IMR-90 (cell line): ENCODE measurements around the gene NEGR1. TPM values are rescaled to one million over a fixed set of nuclear protein-coding genes. Genes with fewer than 3 reads are reported as not detected.
A peak's percentile ranks its signal among the peaks of the same experiment; 100 is the strongest.

ENCODE experiments used
- ATAC-seq: fragments of 200-7000 bp; cut with Tn5 transposase; 2 replicates; pipeline ENCODE4 v1.9.1; 2020; ENCODE audit warnings: low read depth, mild to moderate bottlenecking, moderate library complexity
- BruUV-seq: library from RNA; stranded (reverse); fragments of 400-500 nt; replicated peaks from 2 replicates; lab custom pipeline; 2021; lab: Mats Ljungman, UMichigan
- CTCF ChIA-PET: fragments of 300-600 bp; formaldehyde crosslinking; extraction: SDS; loops from one replicate; lab custom pipeline; 2021; ENCODE audit warnings: antibody characterized with exemption; lab: Yijun Ruan, JAX
- POLR2A ChIA-PET: fragments of 300-600 bp; sonication (Branson Sonifier 250); formaldehyde crosslinking; loops from one replicate; lab custom pipeline; 2022; ENCODE audit warnings: antibody characterized with exemption; ENCODE audit not compliant: unreplicated experiment; lab: Charles Lee
- DNase-seq: peaks from one replicate; pipeline ENCODE4 v3.0.0; 2013
- H2AFZ ChIP-seq: replicated peaks from 2 replicates; pipeline ENCODE3; 2013; ENCODE audit warnings: low read length, mild to moderate bottlenecking; ENCODE audit not compliant: poor library complexity
- H2AK5ac ChIP-seq: 2 replicates; pipeline ENCODE4 v1.6.1; 2013; ENCODE audit warnings: low read depth, low read length, inconsistent platforms
- H2AK9ac ChIP-seq: replicated peaks from 2 replicates; pipeline ENCODE3; 2013; ENCODE audit warnings: mild to moderate bottlenecking, low read depth, low read length, moderate library complexity; ENCODE audit not compliant: poor library complexity
- H2BK120ac ChIP-seq: 2 replicates; pipeline ENCODE4 v1.6.1; 2013; ENCODE audit warnings: low read depth, low read length, inconsistent platforms
- H2BK15ac ChIP-seq: 3 replicates; pipeline ENCODE4 v1.6.1; 2013; ENCODE audit warnings: low read depth, low read length, inconsistent platforms
- H2BK20ac ChIP-seq: 2 replicates; pipeline ENCODE4 v1.6.1; 2013; ENCODE audit warnings: low read depth, mild to moderate bottlenecking, inconsistent platforms, low read length, moderate library complexity
- H2BK5ac ChIP-seq: 2 replicates; pipeline ENCODE4 v1.6.1; 2013; ENCODE audit warnings: mild to moderate bottlenecking, low read depth, low read length, inconsistent platforms; ENCODE audit not compliant: poor library complexity, severe bottlenecking
- H3K14ac ChIP-seq: replicated peaks from 2 replicates; pipeline ENCODE4 v1.6.1; 2013; ENCODE audit warnings: low read depth, low read length, inconsistent platforms
- H3K18ac ChIP-seq: 2 replicates; pipeline ENCODE4 v1.6.1; 2013; ENCODE audit warnings: low read depth, low read length, control low read depth
- H3K23ac ChIP-seq: 2 replicates; pipeline ENCODE4 v1.6.1; 2013; ENCODE audit warnings: low read depth, low read length, inconsistent platforms
- H3K27ac ChIP-seq: 2 replicates; pipeline ENCODE4 v1.5.1; 2013; ENCODE audit warnings: mild to moderate bottlenecking, control low read depth, low read length; ENCODE audit not compliant: insufficient read depth
- H3K27me3 ChIP-seq: 2 replicates; pipeline ENCODE4 v1.6.1; 2013; ENCODE audit warnings: low read length; ENCODE audit not compliant: control insufficient read depth, insufficient read depth
- H3K36me3 ChIP-seq: 2 replicates; pipeline ENCODE4 v1.6.1; 2013; ENCODE audit warnings: low read length, mixed read lengths; ENCODE audit not compliant: control insufficient read depth, insufficient read depth
- H3K4ac ChIP-seq: 2 replicates; pipeline ENCODE4 v1.6.1; 2013; ENCODE audit warnings: low read depth, low read length, inconsistent platforms
- H3K4me1 ChIP-seq: 2 replicates; pipeline ENCODE4 v1.6.1; 2013; ENCODE audit warnings: low read length, mixed read lengths; ENCODE audit not compliant: control insufficient read depth, insufficient read depth
- H3K4me2 ChIP-seq: 2 replicates; pipeline ENCODE4 v1.6.1; 2013; ENCODE audit warnings: low read depth, mild to moderate bottlenecking, control low read depth, low read length, moderate library complexity
- H3K4me3 ChIP-seq: 2 replicates; pipeline ENCODE4 v1.5.1; 2013; ENCODE audit warnings: low read depth, mild to moderate bottlenecking, control low read depth, low read length, moderate library complexity; ENCODE audit not compliant: insufficient read depth
- H3K56ac ChIP-seq: 2 replicates; pipeline ENCODE4 v1.6.1; 2013; ENCODE audit warnings: low read length, inconsistent platforms; ENCODE audit not compliant: insufficient read depth; ENCODE audit errors: extremely low read depth
- H3K79me1 ChIP-seq, 2 experiments: 2 replicates each; pipeline ENCODE4 v1.6.1; 2013; ENCODE audit warnings: low read length in 2 of 2, inconsistent platforms in 1 of 2, low read depth in 1 of 2
- H3K9ac ChIP-seq: 2 replicates; pipeline ENCODE4 v1.6.1; 2013; ENCODE audit warnings: low read depth, low read length, control low read depth
- H3K9me1 ChIP-seq: 2 replicates; pipeline ENCODE4 v1.6.1; 2013; ENCODE audit warnings: low read length, inconsistent platforms; ENCODE audit not compliant: insufficient read depth
- H3K9me3 ChIP-seq: 2 replicates; pipeline ENCODE4 v1.6.1; 2013; ENCODE audit warnings: low read length; ENCODE audit not compliant: control insufficient read depth, insufficient read depth
- H4K20me1 ChIP-seq: 2 replicates; pipeline ENCODE4 v1.6.1; 2013; ENCODE audit warnings: low read length, inconsistent platforms; ENCODE audit not compliant: insufficient read depth
- H4K5ac ChIP-seq: 2 replicates; pipeline ENCODE4 v1.6.1; 2013; ENCODE audit warnings: mild to moderate bottlenecking, low read depth, low read length, control low read depth
- H4K8ac ChIP-seq, 2 experiments: 2 replicates each; pipeline ENCODE4 v1.6.1; 2013; ENCODE audit warnings: low read depth in 2 of 2, low read length in 2 of 2, control low read depth in 1 of 2, inconsistent platforms in 1 of 2
- H4K91ac ChIP-seq: 2 replicates; pipeline ENCODE4 v1.6.1; 2013; ENCODE audit warnings: low read depth, low read length, inconsistent platforms; ENCODE audit not compliant: insufficient read depth
- BHLHE40 ChIP-seq: fragments of 150-350 bp; IDR thresholded peaks from 2 replicates; pipeline ENCODE4 v1.6.1; 2016; ENCODE audit warnings: mild to moderate bottlenecking, low read depth, low read length
- MAZ ChIP-seq: IDR thresholded peaks from 2 replicates; pipeline ENCODE4 v1.6.1; 2012; ENCODE audit warnings: low read depth, mild to moderate bottlenecking, low read length, improper control_type of control experiment, moderate library complexity, borderline replicate concordance
- MXI1 ChIP-seq: IDR thresholded peaks from 2 replicates; pipeline ENCODE4 v1.6.1; 2012; ENCODE audit warnings: low read depth, mild to moderate bottlenecking, low read length, moderate library complexity, borderline replicate concordance
- RCOR1 ChIP-seq: IDR thresholded peaks from 2 replicates; pipeline ENCODE4 v1.6.1; 2012; ENCODE audit warnings: mild to moderate bottlenecking, low read length, improper control_type of control experiment; ENCODE audit not compliant: insufficient replicate concordance
- WGBS, 2 experiments: methylation state at CpG; one replicate each; pipeline versions ENCODE4 v1.1.5 to v1.1.7; 2013; ENCODE audit warnings: missing lambda C conversion rate in 2 of 2; ENCODE audit not compliant: insufficient read length in 1 of 2; ENCODE audit errors: extremely low coverage in 2 of 2; 5-methylcytosine and 5-hydroxymethylcytosine counted together
- dilution Hi-C: fragments of 300-500 bp; cut with HindIII; formaldehyde crosslinking; loops from one replicate; pipeline ENCODE4 v1.14.3; 2018; ENCODE audit warnings: low sequenced_read_pairs; ENCODE audit not compliant: unreplicated experiment
- in situ Hi-C: fragments of 300-500 bp; cut with MboI; formaldehyde crosslinking; loops from 3 replicates; pipeline ENCODE4 v1.14.3; 2019; ENCODE audit warnings: low sequenced_read_pairs, inconsistent platforms, mixed read lengths
- intact Hi-C: fragments of 100-400 bp; cut with micrococcal nuclease; formaldehyde crosslinking; loops from 2 replicates; pipeline ENCODE4 v1.10.0; 2022
- polyA plus RNA-seq, 3 experiments: library from polyadenylated mRNA; depleted of rRNA; stranded (reverse); fragments of >200 nt; gene quantifications; 2 replicates each; pipeline ENCODE4 v1.2.3, GENCODE V29; 2012; ENCODE audit warnings: low replicate concordance in 1 of 3
- total RNA-seq: library from RNA; depleted of rRNA; stranded (reverse); fragments of >200 nt; gene quantifications from 2 replicates; pipeline ENCODE4 v1.2.3, GENCODE V29; 2012
- TF ChIP-seq, protein P1 (sequence below): conservative IDR thresholded peaks from 2 replicates; pipeline ENCODE4 v1.5.1; 2012; ENCODE audit warnings: mild to moderate bottlenecking, low read depth, low read length, improper control_type of control experiment
- TF ChIP-seq, protein P2 (sequence below): fragments of 150-350 bp; IDR thresholded peaks from 2 replicates; pipeline ENCODE4 v1.6.1; 2016; ENCODE audit warnings: low read depth, mild to moderate bottlenecking, low read length, moderate library complexity, borderline replicate concordance

Gene NEGR1
- total and polyA plus RNA-seq, 2 of the 4 experiments (the other 2 are of a cell fraction), result 5.1 to 9.1 TPM

DNA sequence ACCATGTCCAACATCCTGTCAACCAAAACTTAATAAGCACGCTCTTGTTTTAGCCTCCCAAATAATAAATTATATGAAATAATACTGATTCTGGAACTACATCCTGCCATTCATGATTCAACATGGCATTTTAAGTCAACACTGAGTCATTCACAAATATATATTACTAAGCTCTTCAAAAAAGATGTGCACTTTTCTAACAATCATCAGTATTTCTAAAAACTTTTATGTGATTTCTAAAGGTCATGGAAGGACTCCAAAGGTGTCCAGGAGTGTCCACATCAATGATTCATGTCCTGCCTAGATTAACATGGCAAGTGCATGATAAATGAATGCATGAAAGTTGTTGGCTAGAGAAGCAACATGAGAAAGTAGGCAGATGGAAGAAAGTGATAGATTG is 51.6 kb downstream of the NEGR1 start:
- H2AFZ ChIP-seq, result no peak overlapping the region
- no peak overlapping the region for H2BK5ac ChIP-seq
- no peak overlapping the region for H3K56ac ChIP-seq
- TF ChIP-seq, protein P1, sequence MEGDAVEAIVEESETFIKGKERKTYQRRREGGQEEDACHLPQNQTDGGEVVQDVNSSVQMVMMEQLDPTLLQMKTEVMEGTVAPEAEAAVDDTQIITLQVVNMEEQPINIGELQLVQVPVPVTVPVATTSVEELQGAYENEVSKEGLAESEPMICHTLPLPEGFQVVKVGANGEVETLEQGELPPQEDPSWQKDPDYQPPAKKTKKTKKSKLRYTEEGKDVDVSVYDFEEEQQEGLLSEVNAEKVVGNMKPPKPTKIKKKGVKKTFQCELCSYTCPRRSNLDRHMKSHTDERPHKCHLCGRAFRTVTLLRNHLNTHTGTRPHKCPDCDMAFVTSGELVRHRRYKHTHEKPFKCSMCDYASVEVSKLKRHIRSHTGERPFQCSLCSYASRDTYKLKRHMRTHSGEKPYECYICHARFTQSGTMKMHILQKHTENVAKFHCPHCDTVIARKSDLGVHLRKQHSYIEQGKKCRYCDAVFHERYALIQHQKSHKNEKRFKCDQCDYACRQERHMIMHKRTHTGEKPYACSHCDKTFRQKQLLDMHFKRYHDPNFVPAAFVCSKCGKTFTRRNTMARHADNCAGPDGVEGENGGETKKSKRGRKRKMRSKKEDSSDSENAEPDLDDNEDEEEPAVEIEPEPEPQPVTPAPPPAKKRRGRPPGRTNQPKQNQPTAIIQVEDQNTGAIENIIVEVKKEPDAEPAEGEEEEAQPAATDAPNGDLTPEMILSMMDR, result no peak
- TF ChIP-seq BHLHE40 (no peak), RCOR1 (no peak), MXI1 (no peak), MAZ (no peak)
- TF ChIP-seq, protein P2, sequence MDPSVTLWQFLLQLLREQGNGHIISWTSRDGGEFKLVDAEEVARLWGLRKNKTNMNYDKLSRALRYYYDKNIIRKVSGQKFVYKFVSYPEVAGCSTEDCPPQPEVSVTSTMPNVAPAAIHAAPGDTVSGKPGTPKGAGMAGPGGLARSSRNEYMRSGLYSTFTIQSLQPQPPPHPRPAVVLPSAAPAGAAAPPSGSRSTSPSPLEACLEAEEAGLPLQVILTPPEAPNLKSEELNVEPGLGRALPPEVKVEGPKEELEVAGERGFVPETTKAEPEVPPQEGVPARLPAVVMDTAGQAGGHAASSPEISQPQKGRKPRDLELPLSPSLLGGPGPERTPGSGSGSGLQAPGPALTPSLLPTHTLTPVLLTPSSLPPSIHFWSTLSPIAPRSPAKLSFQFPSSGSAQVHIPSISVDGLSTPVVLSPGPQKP, result no peak
- no TSS peak for BruUV-seq
- no peak overlapping the region for H2BK15ac ChIP-seq
- no peaks in the 10 kb centered on the region for H3K27me3 ChIP-seq
- H3K79me1 ChIP-seq, result peaks cover 3 to 11% of the 10 kb centered on the region in 2 experiments; a peak in 2 of 4 replicates
- H3K36me3 ChIP-seq, result no peaks in the 10 kb centered on the region
- H3K9me3 ChIP-seq, result no peaks in the 10 kb centered on the region
- no peak overlapping the region for H2AK9ac ChIP-seq
- no peak overlapping the region for H4K91ac ChIP-seq
- H3K14ac ChIP-seq, result no peak overlapping the region
- H3K18ac ChIP-seq, result peak overlapping the region; percentile 50; the same call in 1 of the 2 replicates
- no peak overlapping the region for H2BK20ac ChIP-seq
- dilution Hi-C loops (no loop called here), intact Hi-C loops (no loop called here), in situ Hi-C loops (no loop called here)
- H4K5ac ChIP-seq, result no peak overlapping the region
- no peak overlapping the region for H3K4me3 ChIP-seq
- H4K8ac ChIP-seq, result no peak overlapping the region
- H3K4me2 ChIP-seq, result no peak overlapping the region
- DNase-seq (peak; percentile 23), ATAC-seq (no peak)
- no peaks in the 10 kb centered on the region for H4K20me1 ChIP-seq
- H3K9ac ChIP-seq, result no peak overlapping the region
- H3K4me1 ChIP-seq, result peaks cover 8% of the 10 kb centered on the region
- ChIA-PET POLR2A (no interaction called here), CTCF (interaction anchor here (1.5 kb wide), 1 partner anchor 44 kb away, joined by 4 read pairs; no protein-coding TSS in a partner anchor)
- H2BK120ac ChIP-seq, result no peak overlapping the region
- no CpG with 5 or more reads among the region's 1 CpG for whole genome bisulfite sequencing, 2 experiments
- peak overlapping the region; percentile 80; the same call in 1 of the 2 replicates for H3K23ac ChIP-seq
- peaks cover 3% of the 10 kb centered on the region; the same call in 1 of the 2 replicates for H3K9me1 ChIP-seq
- no peak overlapping the region for H2AK5ac ChIP-seq
- H3K4ac ChIP-seq, result no peak overlapping the region
- no peak overlapping the region for H3K27ac ChIP-seq
